GM23338 (cell line): ENCODE data around the gene LPA. TPM values are rescaled to one million over a fixed set of nuclear protein-coding genes. Genes with fewer than 3 reads are reported as not detected.

Experiments used
- ATAC-seq: fragments of 200-7000 bp; cut with Tn5 transposase; 3 replicates; pipeline ENCODE4 v1.9.1; 2020
- DNase-seq: peaks from one replicate; pipeline ENCODE4 v3.0.0-alpha.2; 2015; ENCODE audit warnings: low spot score
- H2AFZ ChIP-seq: fragments of 200-600 bp; sonication (generic); 2 replicates; pipeline ENCODE4 v1.8.0; 2016; ENCODE audit warnings: antibody characterized with exemption, mild to moderate bottlenecking, moderate library complexity
- H3F3A ChIP-seq: fragments of 200-600 bp; sonication (generic); replicated peaks from 2 replicates; pipeline ENCODE4 v1.8.0; 2017; ENCODE audit warnings: antibody characterized with exemption, mixed run types, low read depth
- H3K27ac ChIP-seq: fragments of 200-600 bp; sonication (generic); 2 replicates; pipeline ENCODE4 v1.6.1; 2016; ENCODE audit warnings: low read depth
- H3K27me3 ChIP-seq: fragments of 200-600 bp; sonication (generic); 2 replicates; pipeline ENCODE4 v1.8.0; 2016; ENCODE audit warnings: mild to moderate bottlenecking, mixed run types, moderate library complexity; ENCODE audit not compliant: insufficient read depth
- H3K36me3 ChIP-seq: fragments of 200-600 bp; sonication (generic); 2 replicates; pipeline ENCODE4 v1.8.0; 2016; ENCODE audit warnings: mild to moderate bottlenecking; ENCODE audit not compliant: insufficient read depth
- H3K4me1 ChIP-seq: fragments of 200-600 bp; sonication (generic); 2 replicates; pipeline ENCODE4 v1.8.0; 2016; ENCODE audit warnings: mild to moderate bottlenecking, moderate library complexity; ENCODE audit not compliant: insufficient read depth
- H3K4me2 ChIP-seq: fragments of 200-600 bp; sonication (generic); 2 replicates; pipeline ENCODE4 v1.7.1; 2017; ENCODE audit warnings: mixed run types
- H3K4me3 ChIP-seq: fragments of 200-600 bp; sonication (generic); 2 replicates; pipeline ENCODE4 v1.6.1; 2016; ENCODE audit warnings: mixed run types
- H3K79me2 ChIP-seq: fragments of 200-600 bp; sonication (generic); replicated peaks from 2 replicates; pipeline ENCODE4 v1.8.0; 2017; ENCODE audit warnings: mild to moderate bottlenecking; ENCODE audit not compliant: insufficient read depth
- H3K9me2 ChIP-seq: fragments of 200-600 bp; sonication (generic); 2 replicates; pipeline ENCODE4 v1.8.0; 2017; ENCODE audit not compliant: insufficient read depth
- H4K20me1 ChIP-seq: fragments of 200-600 bp; sonication (generic); replicated peaks from 2 replicates; pipeline ENCODE4 v1.8.0; 2017; ENCODE audit warnings: mild to moderate bottlenecking; ENCODE audit not compliant: insufficient read depth
- H3K27ac Mint-ChIP-seq: 2 replicates; pipeline ENCODE4 v1.8.0; 2020; ENCODE audit warnings: inconsistent platforms, mild to moderate bottlenecking, moderate library complexity, mixed read lengths
- H3K27me3 Mint-ChIP-seq: 3 replicates; pipeline ENCODE4 v1.8.0; 2022; ENCODE audit warnings: low read depth, mild to moderate bottlenecking, moderate library complexity, mixed read lengths, inconsistent platforms; ENCODE audit not compliant: insufficient read depth, poor library complexity
- H3K36me3 Mint-ChIP-seq: 3 replicates; pipeline ENCODE4 v1.8.0; 2021; ENCODE audit warnings: low read depth, mild to moderate bottlenecking, inconsistent platforms, moderate library complexity, mixed read lengths
- H3K4me1 Mint-ChIP-seq: 3 replicates; pipeline ENCODE4 v1.8.0; 2020; ENCODE audit warnings: mild to moderate bottlenecking, inconsistent platforms, mixed read lengths
- H3K4me3 Mint-ChIP-seq: 3 replicates; pipeline ENCODE4 v1.8.0; 2021; ENCODE audit warnings: moderate library complexity, mild to moderate bottlenecking, inconsistent platforms, mixed read lengths
- H3K9me3 Mint-ChIP-seq: 3 replicates; pipeline ENCODE4 v1.8.0; 2020; ENCODE audit warnings: moderate library complexity, mild to moderate bottlenecking, inconsistent platforms, mixed read lengths
- CREB1 ChIP-seq: fragments of 250-450 bp; sonication (Bioruptor Pico); IDR thresholded peaks from 2 replicates; pipeline ENCODE4 v1.5.0; 2020; ENCODE audit warnings: low read depth, mild to moderate bottlenecking, moderate library complexity
- CTCF ChIP-seq, 2 experiments: fragments of 200-600 bp in 1 of 2; sonication (generic) in 1 of 2; conservative IDR thresholded peaks; 2 replicates each; pipeline versions ENCODE4 v1.5.1 to v1.6.1; 2016 to 2017; ENCODE audit warnings: antibody characterized with exemption in 2 of 2, low read depth in 2 of 2, mild to moderate bottlenecking in 2 of 2, moderate library complexity in 1 of 2
- ETS1 ChIP-seq: IDR thresholded peaks from 2 replicates; pipeline ENCODE4 v1.6.1; 2016; ENCODE audit warnings: antibody characterized with exemption
- EZH2 ChIP-seq: fragments of 200-600 bp; sonication (generic); IDR thresholded peaks from one replicate; pipeline ENCODE4 v1.8.0; 2017; ENCODE audit warnings: antibody characterized with exemption, mild to moderate bottlenecking, low read depth; ENCODE audit not compliant: unreplicated experiment
- EZH2phosphoT487 ChIP-seq: fragments of 200-600 bp; sonication (generic); IDR thresholded peaks from one replicate; pipeline ENCODE4 v1.8.1; 2018; ENCODE audit warnings: antibody characterized with exemption; ENCODE audit not compliant: unreplicated experiment
- JUNB ChIP-seq: IDR thresholded peaks from one replicate; pipeline ENCODE4 v1.6.1; 2016; ENCODE audit warnings: antibody characterized with exemption; ENCODE audit not compliant: unreplicated experiment
- NANOG ChIP-seq: IDR thresholded peaks from 2 replicates; pipeline ENCODE4 v1.6.1; 2016; ENCODE audit warnings: antibody characterized with exemption, borderline replicate concordance
- POLR2AphosphoS5 ChIP-seq: IDR thresholded peaks from 2 replicates; pipeline ENCODE4 v1.6.1; 2016; ENCODE audit warnings: antibody characterized with exemption, low read depth
- STAT1 ChIP-seq: IDR thresholded peaks from one replicate; pipeline ENCODE4 v1.6.1; 2016; ENCODE audit warnings: antibody characterized with exemption; ENCODE audit not compliant: unreplicated experiment
- ZNF114 ChIP-seq: fragments of 250-450 bp; sonication (Bioruptor Pico); IDR thresholded peaks from 2 replicates; pipeline ENCODE4 v1.5.0; 2020; ENCODE audit warnings: mild to moderate bottlenecking, moderate library complexity
- ZNF331 ChIP-seq: fragments of 250-450 bp; sonication (Bioruptor Pico); IDR thresholded peaks from 2 replicates; pipeline ENCODE4 v1.5.0; 2020; ENCODE audit warnings: low read depth, mild to moderate bottlenecking, moderate library complexity
- polyA plus RNA-seq: library from polyadenylated mRNA; unstranded; fragments of >200 nt; fragmentation: Nextera tagmentation; extraction: Ambion mirVana; gene quantifications from 2 replicates; pipeline ENCODE4 v1.2.1, GENCODE V29; 2016
- total RNA-seq: library from RNA; depleted of rRNA; stranded (reverse); fragments of >200 nt; shearing (Covaris generic); gene quantifications from 2 replicates; pipeline ENCODE4 v1.2.3, GENCODE V29; 2014
- TF ChIP-seq, protein P1 (sequence below): IDR thresholded peaks from one replicate; pipeline ENCODE4 v1.6.1; 2018; ENCODE audit warnings: antibody characterized with exemption; ENCODE audit not compliant: unreplicated experiment
- TF ChIP-seq, protein P2 (sequence below): fragments of 250-450 bp; sonication (Bioruptor Pico); IDR thresholded peaks from 2 replicates; pipeline ENCODE4 v1.5.0; 2020; ENCODE audit warnings: mild to moderate bottlenecking, moderate library complexity

LPA gene
- total and polyA plus RNA-seq, 2 experiments from 2014 or later = 0.17 TPM; not detected in 1

DNA sequence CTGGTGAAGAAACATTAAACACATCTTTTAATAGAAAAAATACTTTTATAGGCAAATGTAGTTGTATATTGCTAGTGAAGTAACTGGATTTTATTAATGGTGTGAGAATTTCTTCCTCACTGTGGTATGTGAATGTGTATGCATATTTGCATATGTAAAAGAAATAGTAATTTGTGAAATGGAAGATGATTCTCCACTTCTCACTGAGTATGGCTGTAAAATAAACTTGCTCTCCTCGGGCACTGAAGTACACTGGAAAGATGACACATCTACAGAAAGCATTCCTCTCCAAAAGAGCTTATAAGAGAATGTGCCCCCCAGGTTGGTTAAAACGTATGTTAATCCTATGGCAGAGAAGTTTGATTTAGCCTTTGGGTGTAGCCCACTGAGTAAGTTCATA is 155.5 kb downstream of the LPA start:
- DNase-seq (no peak), ATAC-seq (no peak)
- H3K27me3 Mint-ChIP-seq = peaks cover 1% of the 10 kb centered on the region
- no peaks in the 10 kb centered on the region; the same call in 1 of the 3 replicates for H3K4me1 Mint-ChIP-seq
- Histone ChIP-seq H3K79me2 (no peaks in the 10 kb centered on the region), H3K4me1 (no peaks in the 10 kb centered on the region), H3K36me3 (no peaks in the 10 kb centered on the region), H3K27ac (no peak overlapping the region), H4K20me1 (no peaks in the 10 kb centered on the region), H2AFZ (no peak overlapping the region), H3K4me3 (no peak overlapping the region), H3F3A (no peaks in the 10 kb centered on the region), H3K27me3 (no peaks in the 10 kb centered on the region), H3K4me2 (no peak overlapping the region), H3K9me2 (no peaks in the 10 kb centered on the region)
- no peak overlapping the region for H3K4me3 Mint-ChIP-seq
- peaks cover 6% of the 10 kb centered on the region; the same call in 1 of the 3 replicates for H3K36me3 Mint-ChIP-seq
- no peak overlapping the region for H3K27ac Mint-ChIP-seq
- H3K9me3 Mint-ChIP-seq = peaks cover 25% of the 10 kb centered on the region
- TF ChIP-seq, protein P1, sequence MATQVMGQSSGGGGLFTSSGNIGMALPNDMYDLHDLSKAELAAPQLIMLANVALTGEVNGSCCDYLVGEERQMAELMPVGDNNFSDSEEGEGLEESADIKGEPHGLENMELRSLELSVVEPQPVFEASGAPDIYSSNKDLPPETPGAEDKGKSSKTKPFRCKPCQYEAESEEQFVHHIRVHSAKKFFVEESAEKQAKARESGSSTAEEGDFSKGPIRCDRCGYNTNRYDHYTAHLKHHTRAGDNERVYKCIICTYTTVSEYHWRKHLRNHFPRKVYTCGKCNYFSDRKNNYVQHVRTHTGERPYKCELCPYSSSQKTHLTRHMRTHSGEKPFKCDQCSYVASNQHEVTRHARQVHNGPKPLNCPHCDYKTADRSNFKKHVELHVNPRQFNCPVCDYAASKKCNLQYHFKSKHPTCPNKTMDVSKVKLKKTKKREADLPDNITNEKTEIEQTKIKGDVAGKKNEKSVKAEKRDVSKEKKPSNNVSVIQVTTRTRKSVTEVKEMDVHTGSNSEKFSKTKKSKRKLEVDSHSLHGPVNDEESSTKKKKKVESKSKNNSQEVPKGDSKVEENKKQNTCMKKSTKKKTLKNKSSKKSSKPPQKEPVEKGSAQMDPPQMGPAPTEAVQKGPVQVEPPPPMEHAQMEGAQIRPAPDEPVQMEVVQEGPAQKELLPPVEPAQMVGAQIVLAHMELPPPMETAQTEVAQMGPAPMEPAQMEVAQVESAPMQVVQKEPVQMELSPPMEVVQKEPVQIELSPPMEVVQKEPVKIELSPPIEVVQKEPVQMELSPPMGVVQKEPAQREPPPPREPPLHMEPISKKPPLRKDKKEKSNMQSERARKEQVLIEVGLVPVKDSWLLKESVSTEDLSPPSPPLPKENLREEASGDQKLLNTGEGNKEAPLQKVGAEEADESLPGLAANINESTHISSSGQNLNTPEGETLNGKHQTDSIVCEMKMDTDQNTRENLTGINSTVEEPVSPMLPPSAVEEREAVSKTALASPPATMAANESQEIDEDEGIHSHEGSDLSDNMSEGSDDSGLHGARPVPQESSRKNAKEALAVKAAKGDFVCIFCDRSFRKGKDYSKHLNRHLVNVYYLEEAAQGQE = no peak
- TF ChIP-seq EZH2 (no peak), JUNB (no peak), POLR2AphosphoS5 (no peak), EZH2phosphoT487 (no peak), ZNF331 (CRISPR knock-in tag) (no peak), CREB1 (CRISPR knock-in tag) (no peak), ETS1 (no peak), NANOG (no peak), CTCF (conservative IDR thresholded peaks at IDR 0.05; ENCODE audit: low read depth in 2 of 2) (no peak), ZNF114 (CRISPR knock-in tag) (no peak), STAT1 (no peak)
- TF ChIP-seq, protein P2, sequence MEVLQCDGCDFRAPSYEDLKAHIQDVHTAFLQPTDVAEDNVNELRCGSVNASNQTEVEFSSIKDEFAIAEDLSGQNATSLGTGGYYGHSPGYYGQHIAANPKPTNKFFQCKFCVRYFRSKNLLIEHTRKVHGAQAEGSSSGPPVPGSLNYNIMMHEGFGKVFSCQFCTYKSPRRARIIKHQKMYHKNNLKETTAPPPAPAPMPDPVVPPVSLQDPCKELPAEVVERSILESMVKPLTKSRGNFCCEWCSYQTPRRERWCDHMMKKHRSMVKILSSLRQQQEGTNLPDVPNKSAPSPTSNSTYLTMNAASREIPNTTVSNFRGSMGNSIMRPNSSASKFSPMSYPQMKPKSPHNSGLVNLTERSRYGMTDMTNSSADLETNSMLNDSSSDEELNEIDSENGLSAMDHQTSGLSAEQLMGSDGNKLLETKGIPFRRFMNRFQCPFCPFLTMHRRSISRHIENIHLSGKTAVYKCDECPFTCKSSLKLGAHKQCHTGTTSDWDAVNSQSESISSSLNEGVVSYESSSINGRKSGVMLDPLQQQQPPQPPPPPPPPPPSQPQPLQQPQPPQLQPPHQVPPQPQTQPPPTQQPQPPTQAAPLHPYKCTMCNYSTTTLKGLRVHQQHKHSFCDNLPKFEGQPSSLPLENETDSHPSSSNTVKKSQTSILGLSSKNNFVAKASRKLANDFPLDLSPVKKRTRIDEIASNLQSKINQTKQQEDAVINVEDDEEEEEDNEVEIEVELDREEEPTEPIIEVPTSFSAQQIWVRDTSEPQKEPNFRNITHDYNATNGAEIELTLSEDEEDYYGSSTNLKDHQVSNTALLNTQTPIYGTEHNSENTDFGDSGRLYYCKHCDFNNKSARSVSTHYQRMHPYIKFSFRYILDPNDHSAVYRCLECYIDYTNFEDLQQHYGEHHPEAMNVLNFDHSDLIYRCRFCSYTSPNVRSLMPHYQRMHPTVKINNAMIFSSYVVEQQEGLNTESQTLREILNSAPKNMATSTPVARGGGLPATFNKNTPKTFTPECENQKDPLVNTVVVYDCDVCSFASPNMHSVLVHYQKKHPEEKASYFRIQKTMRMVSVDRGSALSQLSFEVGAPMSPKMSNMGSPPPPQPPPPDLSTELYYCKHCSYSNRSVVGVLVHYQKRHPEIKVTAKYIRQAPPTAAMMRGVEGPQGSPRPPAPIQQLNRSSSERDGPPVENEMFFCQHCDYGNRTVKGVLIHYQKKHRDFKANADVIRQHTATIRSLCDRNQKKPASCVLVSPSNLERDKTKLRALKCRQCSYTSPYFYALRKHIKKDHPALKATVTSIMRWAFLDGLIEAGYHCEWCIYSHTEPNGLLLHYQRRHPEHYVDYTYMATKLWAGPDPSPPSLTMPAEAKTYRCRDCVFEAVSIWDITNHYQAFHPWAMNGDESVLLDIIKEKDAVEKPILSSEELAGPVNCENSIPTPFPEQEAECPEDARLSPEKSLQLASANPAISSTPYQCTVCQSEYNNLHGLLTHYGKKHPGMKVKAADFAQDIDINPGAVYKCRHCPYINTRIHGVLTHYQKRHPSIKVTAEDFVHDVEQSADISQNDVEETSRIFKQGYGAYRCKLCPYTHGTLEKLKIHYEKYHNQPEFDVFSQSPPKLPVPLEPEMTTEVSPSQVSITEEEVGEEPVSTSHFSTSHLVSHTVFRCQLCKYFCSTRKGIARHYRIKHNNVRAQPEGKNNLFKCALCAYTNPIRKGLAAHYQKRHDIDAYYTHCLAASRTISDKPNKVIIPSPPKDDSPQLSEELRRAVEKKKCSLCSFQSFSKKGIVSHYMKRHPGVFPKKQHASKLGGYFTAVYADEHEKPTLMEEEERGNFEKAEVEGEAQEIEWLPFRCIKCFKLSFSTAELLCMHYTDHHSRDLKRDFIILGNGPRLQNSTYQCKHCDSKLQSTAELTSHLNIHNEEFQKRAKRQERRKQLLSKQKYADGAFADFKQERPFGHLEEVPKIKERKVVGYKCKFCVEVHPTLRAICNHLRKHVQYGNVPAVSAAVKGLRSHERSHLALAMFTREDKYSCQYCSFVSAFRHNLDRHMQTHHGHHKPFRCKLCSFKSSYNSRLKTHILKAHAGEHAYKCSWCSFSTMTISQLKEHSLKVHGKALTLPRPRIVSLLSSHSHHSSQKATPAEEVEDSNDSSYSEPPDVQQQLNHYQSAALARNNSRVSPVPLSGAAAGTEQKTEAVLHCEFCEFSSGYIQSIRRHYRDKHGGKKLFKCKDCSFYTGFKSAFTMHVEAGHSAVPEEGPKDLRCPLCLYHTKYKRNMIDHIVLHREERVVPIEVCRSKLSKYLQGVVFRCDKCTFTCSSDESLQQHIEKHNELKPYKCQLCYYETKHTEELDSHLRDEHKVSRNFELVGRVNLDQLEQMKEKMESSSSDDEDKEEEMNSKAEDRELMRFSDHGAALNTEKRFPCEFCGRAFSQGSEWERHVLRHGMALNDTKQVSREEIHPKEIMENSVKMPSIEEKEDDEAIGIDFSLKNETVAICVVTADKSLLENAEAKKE (CRISPR knock-in tag) = no peak
